ENCODE measurements around the gene PTBP2.

GRCh38 chr1:96825950-96826576 lies 104.5 kb downstream of the PTBP2 start:
- no peak for TF ChIP-seq CTCF (IDR thresholded peaks at IDR 0.05)
- no peak for TF ChIP-seq POLR2A (IDR thresholded peaks at IDR 0.05)
- TF ChIP-seq POLR2AphosphoS5 (IDR thresholded peaks at IDR 0.05; ENCODE audit: insufficient read depth in 1 of 2, low read depth in 1 of 2), result no peak
